SH-SY5Y (cell line): ENCODE data around the gene LRRC45.

ENCODE experiments used
- GATA2 ChIP-seq: IDR thresholded peaks from 2 replicates; pipeline ENCODE4 v1.6.1; 2011; ENCODE audit warnings: mild to moderate bottlenecking, low read depth, low read length
- GATA3 ChIP-seq: IDR thresholded peaks from 2 replicates; pipeline ENCODE4 v1.6.1; 2011; ENCODE audit warnings: low read depth, mild to moderate bottlenecking, low read length, moderate library complexity

DNA sequence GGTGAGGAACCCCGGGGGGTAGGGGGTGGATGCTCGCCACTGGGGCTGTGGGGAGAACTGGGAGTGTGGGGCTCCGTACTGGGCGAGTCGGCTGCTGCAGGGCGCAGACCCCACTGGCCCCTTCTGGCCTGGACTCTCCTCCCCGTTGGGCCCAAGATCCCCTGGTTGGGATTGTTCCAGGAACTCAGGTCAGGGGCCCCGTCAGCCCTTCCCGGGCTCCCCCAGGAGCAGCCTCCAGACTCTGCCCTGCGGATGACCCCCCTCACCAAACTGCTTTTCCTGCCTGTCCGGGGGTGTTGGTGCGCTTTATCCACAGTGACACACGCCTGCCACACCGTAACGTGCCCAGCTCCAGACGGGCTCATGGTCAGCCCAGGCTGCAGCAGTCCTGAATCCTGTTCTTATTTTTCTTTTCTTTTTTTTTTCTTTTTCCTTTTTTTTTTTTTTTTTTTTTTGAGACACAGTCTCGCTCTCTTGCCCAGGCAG lies 21.5 kb upstream of the LRRC45 start:
- TF ChIP-seq GATA3 (no peak), GATA2 (no peak)
